ENCODE measurements around the gene PRRC2B. TPM values are rescaled to one million over a fixed set of nuclear protein-coding genes. Genes with fewer than 3 reads are reported as not detected.
"Not testable (repeated sequence)": the region's sequence is repeated elsewhere in the genome, so short reads cannot be mapped to it uniquely, and the experiment has no call there.

PRRC2B gene
- polyA plus RNA-seq, 1 donor: 174 TPM

GRCh38 chr9:131545786-131546335 lies 152.0 kb downstream of the PRRC2B start:
- DNase-seq: no peak

GRCh38 chr9:131546336-131547084 lies 152.6 kb downstream of the PRRC2B start:
- DNase-seq: no peak

- DNase-seq: not testable (repeated sequence)
Observed at GRCh38 chr9:131549186-131549585, 155.3 kb downstream of the PRRC2B start.

Other genes with a start within 250 kb of the PRRC2B start
- 44.5 TPM for gene FAM78A, start 117.6 kb upstream of the PRRC2B start, polyA plus RNA-seq (ENCODE audit: insufficient read length)
- 51.0 TPM for gene PLPP7, start 104.4 kb upstream of the PRRC2B start, polyA plus RNA-seq (ENCODE audit: insufficient read length)
- gene POMT1, start 108.8 kb downstream of the PRRC2B start, polyA plus RNA-seq (ENCODE audit: insufficient read length): 29.9 TPM
- 27.1 TPM for gene UCK1, start 137.2 kb downstream of the PRRC2B start, polyA plus RNA-seq (ENCODE audit: insufficient read length)
- not detected for gene PRRT1B, start 151.4 kb downstream of the PRRC2B start, polyA plus RNA-seq (ENCODE audit: insufficient read length)

All from hindlimb muscle (tissue), 1 donor.